T-helper 22 cell (primary cell): ENCODE results near the gene APOBEC3F.

Experiments
- DNase-seq: peaks from one replicate; pipeline ENCODE4 v3.0.0-alpha.2; 2020; ENCODE audit warnings: low read depth

The APOBEC3F gene

GRCh38 chr22:39092111-39092862 is 51.6 kb downstream of the APOBEC3F start:
- no peak for DNase-seq

- DNase-seq, result peak; percentile 32
These were observed 54.2 kb downstream of the APOBEC3F start for GRCh38 chr22:39094717-39095389.

GRCh38 chr22:39095971-39096370 is 55.3 kb downstream of the APOBEC3F start:
- no peak for DNase-seq

- DNase-seq, result no peak
These were observed 56.7 kb downstream of the APOBEC3F start, which contains the start of gene APOBEC3H for GRCh38 chr22:39097098-39098020. APOBEC3H (plus strand) TSS chr22:39097244; CDS start chr22:39100279, 3,035 bp downstream.

GRCh38 chr22:39098026-39098425 is 57.4 kb downstream of the APOBEC3F start:
- DNase-seq, result no peak

- DNase-seq, result no peak
These were observed 57.9 kb downstream of the APOBEC3F start for GRCh38 chr22:39098576-39098975.

- DNase-seq, result no peak
These were observed 60.6 kb downstream of the APOBEC3F start for GRCh38 chr22:39101226-39101625.

GRCh38 chr22:39103431-39103830 is 62.8 kb downstream of the APOBEC3F start:
- no peak for DNase-seq
